A549 treated with dexamethasone at 1 μM for 4 hours (cell line): ENCODE measurements around the gene SIGLEC14. TPM values are rescaled to one million over a fixed set of nuclear protein-coding genes. Genes with fewer than 3 reads are reported as not detected.

Source experiments
- total RNA-seq: library from RNA; stranded (reverse); fragments of 200-300 nt; extraction: Qiagen RNA extraction; gene quantifications from 5 replicates; pipeline ENCODE4 v1.2.3, GENCODE V29; 2022

The SIGLEC14 gene, protein sequence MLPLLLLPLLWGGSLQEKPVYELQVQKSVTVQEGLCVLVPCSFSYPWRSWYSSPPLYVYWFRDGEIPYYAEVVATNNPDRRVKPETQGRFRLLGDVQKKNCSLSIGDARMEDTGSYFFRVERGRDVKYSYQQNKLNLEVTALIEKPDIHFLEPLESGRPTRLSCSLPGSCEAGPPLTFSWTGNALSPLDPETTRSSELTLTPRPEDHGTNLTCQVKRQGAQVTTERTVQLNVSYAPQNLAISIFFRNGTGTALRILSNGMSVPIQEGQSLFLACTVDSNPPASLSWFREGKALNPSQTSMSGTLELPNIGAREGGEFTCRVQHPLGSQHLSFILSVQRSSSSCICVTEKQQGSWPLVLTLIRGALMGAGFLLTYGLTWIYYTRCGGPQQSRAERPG
- 0.07 to 0.11 TPM (median 0.08 TPM) in 3 of 5 replicates, not detected in the others for total RNA-seq

DNA sequence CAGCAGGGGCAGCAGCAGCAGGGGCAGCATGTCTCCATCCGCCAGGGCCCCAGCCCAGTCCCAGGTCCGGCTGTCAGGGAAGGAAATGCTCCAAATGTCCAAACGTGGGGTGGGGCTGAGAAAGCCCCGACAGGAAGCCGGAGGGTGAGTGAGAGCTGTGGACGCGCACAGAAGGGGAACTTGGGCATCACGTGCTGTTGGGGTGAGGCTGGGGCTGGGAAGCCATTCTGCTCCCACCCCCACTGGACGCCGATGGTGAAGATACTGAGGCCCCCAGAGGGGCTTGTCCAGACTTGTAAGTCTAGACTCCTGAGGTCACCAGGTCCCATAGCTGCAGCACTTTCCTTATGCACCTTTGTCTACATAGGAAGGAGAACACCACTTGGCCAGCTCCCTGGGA is at the start of gene SIGLEC14:
SIGLEC14 (minus strand) TSS at position 96 of the 400 bp plus-strand sequence; CDS start at position 30, 66 bp downstream.

DNA sequence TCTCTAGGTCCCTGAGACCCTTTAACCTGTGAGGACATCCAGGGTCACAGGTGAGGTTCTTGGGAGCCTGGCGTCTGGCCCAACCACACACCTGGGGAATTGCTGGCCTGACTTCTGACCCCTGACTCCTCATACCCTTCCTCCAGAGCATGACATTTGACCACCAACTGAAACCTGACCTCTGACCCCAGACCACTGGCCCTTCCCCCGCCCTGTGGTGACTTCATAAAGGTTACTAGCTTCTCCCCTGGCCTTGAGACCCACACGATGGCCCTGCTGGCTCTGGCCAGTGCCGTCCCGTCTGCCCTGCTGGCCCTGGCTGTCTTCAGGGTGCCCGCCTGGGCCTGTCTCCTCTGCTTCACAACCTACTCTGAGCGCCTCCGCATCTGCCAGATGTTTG is 46.6 kb upstream of the SIGLEC14 start, which contains the start of gene SPACA6:
SPACA6 (plus strand) TSS at position 71 of the 400 bp plus-strand sequence; CDS start at position 268, 197 bp downstream.

DNA sequence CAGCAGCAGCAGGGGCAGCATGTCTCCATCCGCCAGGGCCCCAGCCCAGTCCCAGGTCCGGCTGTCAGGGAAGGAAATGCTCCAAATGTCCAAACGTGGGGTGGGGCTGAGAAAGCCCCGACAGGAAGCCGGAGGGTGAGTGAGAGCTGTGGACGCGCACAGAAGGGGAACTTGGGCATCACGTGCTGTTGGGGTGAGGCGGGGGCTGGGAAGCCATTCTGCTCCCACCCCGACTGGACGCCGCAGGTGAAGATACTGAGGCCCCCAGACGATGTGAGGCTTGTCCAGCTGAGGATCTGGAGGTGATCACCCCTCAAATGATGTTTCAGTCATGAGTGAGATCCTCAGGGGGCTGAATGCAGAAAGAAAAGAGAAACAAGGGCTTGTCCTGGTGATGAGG is 16.3 kb downstream of the SIGLEC14 start, which contains the start of gene SIGLEC5:
SIGLEC5 (minus strand) TSS at position 87 of the 400 bp plus-strand sequence; CDS start at position 21, 66 bp downstream.

Other genes with a start within 250 kb of the SIGLEC14 start
- 0.02 to 0.06 TPM in 2 of 5 replicates, not detected in the others for gene SIGLEC10, start 229.2 kb downstream of the SIGLEC14 start, total RNA-seq
- not detected in 5 replicates for gene SIGLEC8, start 188.4 kb downstream of the SIGLEC14 start, total RNA-seq
- not detected in 5 replicates for gene CEACAM18, start 168.3 kb downstream of the SIGLEC14 start, total RNA-seq
- gene SIGLEC12, start 145.0 kb downstream of the SIGLEC14 start, total RNA-seq = not detected in 5 replicates
- not detected in 5 replicates for gene SIGLEC6, start 115.2 kb downstream of the SIGLEC14 start, total RNA-seq
- gene ZNF175, start 75.5 kb downstream of the SIGLEC14 start, total RNA-seq = 2.3 to 5.0 TPM (median 3.6 TPM) in 5 replicates
- gene SIGLEC5, start 16.4 kb downstream of the SIGLEC14 start, total RNA-seq = not detected in 5 replicates
- 8.9 to 12.4 TPM (median 11.6 TPM) in 5 replicates for gene SPACA6, start 46.5 kb upstream of the SIGLEC14 start, total RNA-seq
- 0.05 TPM in 1 of 5 replicates, not detected in the others for gene HAS1, start 77.2 kb upstream of the SIGLEC14 start, total RNA-seq
- 0.08 to 0.28 TPM (median 0.15 TPM) in 5 replicates for gene FPR1, start 105.1 kb upstream of the SIGLEC14 start, total RNA-seq
- gene FPR2, start 114.4 kb upstream of the SIGLEC14 start, total RNA-seq = not detected in 5 replicates
- gene FPR3, start 148.3 kb upstream of the SIGLEC14 start, total RNA-seq = not detected in 5 replicates
- 0.06 to 0.13 TPM (median 0.09 TPM) in 4 of 5 replicates, not detected in the other for gene ZNF577, start 241.1 kb upstream of the SIGLEC14 start, total RNA-seq